Activated CD8-positive, alpha-beta T cell treated with anti-CD3 and anti-CD28 coated beads for 36 hours (primary cell): ENCODE measurements around the gene MYH10. TPM values are rescaled to one million over a fixed set of nuclear protein-coding genes. Genes with fewer than 3 reads are reported as not detected.
A peak's percentile ranks its signal among the peaks of the same experiment; 100 is the strongest.

Experiments used
- ATAC-seq: fragments of 200-7000 bp; cut with Tn5 transposase; one replicate; pipeline ENCODE4 v1.10.0; 2021; ENCODE audit warnings: mild to moderate bottlenecking, moderate library complexity
- CTCF ChIA-PET: fragments of 350-600 bp; sonication (Branson Sonifier 250); formaldehyde crosslinking; loops from one replicate; lab custom pipeline; 2021; ENCODE audit warnings: antibody characterized with exemption; lab: Charles Lee
- POLR2A ChIA-PET: fragments of 350-600 bp; sonication (Branson Sonifier 250); formaldehyde crosslinking; loops from one replicate; lab custom pipeline; 2021; ENCODE audit warnings: antibody characterized with exemption; lab: Charles Lee
- DNase-seq: peaks from one replicate; pipeline ENCODE4 v3.0.0-alpha.2; 2020
- H3K27ac Mint-ChIP-seq: one replicate; pipeline ENCODE4 v1.8.0; 2021; ENCODE audit warnings: mild to moderate bottlenecking, mixed read lengths
- H3K27me3 Mint-ChIP-seq: one replicate; pipeline ENCODE4 v1.8.0; 2021; ENCODE audit warnings: mixed read lengths
- H3K36me3 Mint-ChIP-seq: one replicate; pipeline ENCODE4 v1.8.0; 2021; ENCODE audit warnings: low read depth, mixed read lengths
- H3K4me1 Mint-ChIP-seq: one replicate; pipeline ENCODE4 v1.8.0; 2021; ENCODE audit warnings: low read depth, mixed read lengths
- H3K4me3 Mint-ChIP-seq: one replicate; pipeline ENCODE4 v1.8.0; 2021; ENCODE audit warnings: mild to moderate bottlenecking, moderate library complexity, mixed read lengths
- H3K9me3 Mint-ChIP-seq: one replicate; pipeline ENCODE4 v1.8.0; 2021; ENCODE audit warnings: mixed read lengths
- intact Hi-C: fragments of 100-400 bp; cut with micrococcal nuclease; formaldehyde crosslinking; loops from one replicate; pipeline ENCODE4 v1.10.0; 2022
- total RNA-seq, 2 experiments: library from RNA; stranded (reverse); gene quantifications; one replicate each; pipeline ENCODE4 v1.2.3, GENCODE V29; 2021
- TF ChIP-seq, protein P1 (sequence below): fragments of 200-600 bp; IDR thresholded peaks from one replicate; pipeline ENCODE4 v1.8.0; 2022; ENCODE audit warnings: antibody characterized with exemption, mild to moderate bottlenecking

MYH10 gene
- total RNA-seq, 2 experiments from 2014 or later: 19.9 to 23.7 TPM

DNA sequence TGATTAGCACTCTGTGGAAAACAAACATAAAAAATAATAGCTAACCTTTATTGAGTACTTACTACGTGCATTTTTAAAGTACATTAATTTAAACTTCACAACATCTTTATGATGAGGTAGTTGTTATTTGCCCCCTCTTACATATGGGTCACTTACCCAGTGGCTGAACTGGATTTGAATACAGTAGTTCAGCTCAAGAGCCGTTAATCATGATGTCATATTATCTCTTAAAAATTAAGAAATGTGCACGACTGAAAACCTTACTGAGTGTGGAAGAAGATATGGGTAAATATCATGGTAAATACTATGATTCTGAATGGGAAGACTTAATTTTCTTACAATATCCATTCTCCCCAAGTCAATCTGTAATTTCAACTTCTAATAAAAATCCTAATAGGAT is 177.2 kb downstream of the MYH10 start:
- no peaks in the 10 kb centered on the region for H3K27me3 Mint-ChIP-seq
- intact Hi-C loops: no loop called here
- DNase-seq (no peak), ATAC-seq (no peak)
- peaks cover 9% of the 10 kb centered on the region for H3K4me1 Mint-ChIP-seq
- H3K36me3 Mint-ChIP-seq: peaks cover 58% of the 10 kb centered on the region
- POLR2A ChIA-PET: interaction anchor here (0.6 kb wide), 1 partner anchor 1191 kb away, joined by 3 read pairs; no protein-coding TSS in a partner anchor
- no peaks in the 10 kb centered on the region for H3K9me3 Mint-ChIP-seq
- H3K27ac Mint-ChIP-seq: no peak overlapping the region
- H3K4me3 Mint-ChIP-seq: no peak overlapping the region
- TF ChIP-seq, protein P1, sequence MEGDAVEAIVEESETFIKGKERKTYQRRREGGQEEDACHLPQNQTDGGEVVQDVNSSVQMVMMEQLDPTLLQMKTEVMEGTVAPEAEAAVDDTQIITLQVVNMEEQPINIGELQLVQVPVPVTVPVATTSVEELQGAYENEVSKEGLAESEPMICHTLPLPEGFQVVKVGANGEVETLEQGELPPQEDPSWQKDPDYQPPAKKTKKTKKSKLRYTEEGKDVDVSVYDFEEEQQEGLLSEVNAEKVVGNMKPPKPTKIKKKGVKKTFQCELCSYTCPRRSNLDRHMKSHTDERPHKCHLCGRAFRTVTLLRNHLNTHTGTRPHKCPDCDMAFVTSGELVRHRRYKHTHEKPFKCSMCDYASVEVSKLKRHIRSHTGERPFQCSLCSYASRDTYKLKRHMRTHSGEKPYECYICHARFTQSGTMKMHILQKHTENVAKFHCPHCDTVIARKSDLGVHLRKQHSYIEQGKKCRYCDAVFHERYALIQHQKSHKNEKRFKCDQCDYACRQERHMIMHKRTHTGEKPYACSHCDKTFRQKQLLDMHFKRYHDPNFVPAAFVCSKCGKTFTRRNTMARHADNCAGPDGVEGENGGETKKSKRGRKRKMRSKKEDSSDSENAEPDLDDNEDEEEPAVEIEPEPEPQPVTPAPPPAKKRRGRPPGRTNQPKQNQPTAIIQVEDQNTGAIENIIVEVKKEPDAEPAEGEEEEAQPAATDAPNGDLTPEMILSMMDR: no peak
- CTCF ChIA-PET: interaction anchor here (1.0 to 1.5 kb wide), 2 partner anchors 43 to 292 kb away, joined by 3 read pairs; no protein-coding TSS in a partner anchor

DNA sequence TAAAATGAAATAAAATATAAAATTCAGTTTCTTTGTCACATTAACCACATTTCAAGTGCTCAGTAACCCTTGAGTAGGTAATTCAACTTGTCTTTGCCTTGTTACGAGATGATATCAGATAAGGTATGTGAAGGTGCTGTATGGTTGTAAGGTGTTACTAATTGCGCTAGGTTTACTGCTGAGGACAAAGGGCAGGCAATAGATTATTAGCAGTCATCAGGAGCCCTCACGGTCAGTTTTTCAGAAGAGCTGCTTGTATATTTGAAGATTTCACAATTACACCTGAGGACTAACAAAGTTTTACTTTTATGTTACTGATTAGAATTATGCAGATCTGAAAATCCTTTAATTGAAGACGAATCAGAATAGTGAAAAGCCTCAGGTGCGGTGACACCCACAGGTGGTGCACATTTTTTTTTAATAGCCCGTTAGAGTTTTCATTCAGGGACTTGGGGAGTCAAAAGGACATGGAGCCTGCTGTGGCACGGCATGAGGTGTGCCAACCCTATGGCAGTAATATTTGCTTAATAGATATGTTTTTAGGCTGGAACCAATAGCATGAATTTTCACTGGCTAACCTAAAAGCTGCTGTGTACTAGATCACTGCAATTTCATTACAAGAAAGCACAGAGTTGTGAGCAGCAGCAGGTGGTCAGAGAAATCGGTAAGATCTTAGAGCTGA is 178.5 kb downstream of the MYH10 start:
- no peak overlapping the region for H3K27ac Mint-ChIP-seq
- ATAC-seq (no peak), DNase-seq (no peak)
- H3K4me1 Mint-ChIP-seq: peaks cover 8% of the 10 kb centered on the region
- H3K9me3 Mint-ChIP-seq: no peaks in the 10 kb centered on the region
- H3K36me3 Mint-ChIP-seq: peaks cover 55% of the 10 kb centered on the region
- intact Hi-C loops: no loop called here
- H3K27me3 Mint-ChIP-seq: no peaks in the 10 kb centered on the region
- TF ChIP-seq, protein P1: no peak
- ChIA-PET CTCF (interaction anchor here (1.5 kb wide), 1 partner anchor 42 kb away, joined by 3 read pairs; no protein-coding TSS in a partner anchor), POLR2A (interaction anchor here (1.5 kb wide), 1 partner anchor 16 kb away, joined by 3 read pairs; the partner anchor contains the start of gene NDEL1)
- no peak overlapping the region for H3K4me3 Mint-ChIP-seq

DNA sequence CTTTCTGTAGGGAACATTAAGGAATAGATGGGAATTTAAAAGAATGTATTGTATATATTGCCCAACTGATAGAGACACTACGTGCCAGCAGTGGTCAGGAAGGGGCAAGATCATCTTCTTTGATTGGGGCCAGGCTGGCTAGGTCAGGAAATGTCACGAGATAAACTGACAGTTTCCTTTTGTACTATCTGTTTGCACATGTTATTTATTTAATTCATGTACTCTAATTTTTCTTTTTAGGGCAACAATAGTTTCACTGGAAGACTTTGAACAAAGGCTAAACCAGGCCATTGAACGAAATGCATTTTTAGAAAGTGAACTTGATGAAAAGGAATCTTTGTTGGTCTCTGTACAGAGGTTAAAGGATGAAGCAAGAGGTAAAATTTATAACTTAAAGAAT is 182.2 kb downstream of the MYH10 start:
- POLR2A ChIA-PET: interaction anchor here (1.7 kb wide), 1 partner anchor 10 kb away, joined by 6 read pairs; no protein-coding TSS in a partner anchor
- no peaks in the 10 kb centered on the region for H3K9me3 Mint-ChIP-seq

DNA sequence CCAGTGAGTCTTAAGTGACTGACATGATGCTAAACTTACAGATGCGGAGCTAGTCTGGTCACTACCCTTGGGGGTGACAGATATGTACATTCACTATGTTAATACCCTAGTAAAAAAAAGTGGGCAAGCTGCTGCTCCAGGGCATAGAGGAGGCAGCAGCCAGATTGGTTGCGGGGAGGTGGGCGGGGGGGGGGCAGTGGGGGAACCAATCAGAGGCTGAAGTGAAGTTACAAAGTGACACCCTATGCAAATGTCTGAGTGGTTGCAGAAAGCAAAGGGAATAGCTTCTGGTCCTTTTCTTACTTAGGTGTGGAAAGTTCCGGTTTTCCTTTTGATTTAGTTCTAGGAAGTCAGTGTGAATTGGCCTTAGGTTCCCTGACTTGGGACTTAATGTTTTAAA is 182.7 kb downstream of the MYH10 start:
- Mint-ChIP-seq H3K9me3 (no peaks in the 10 kb centered on the region), H3K4me1 (peaks cover 26% of the 10 kb centered on the region), H3K27ac (peak overlapping the region; percentile 16), H3K4me3 (no peak overlapping the region), H3K36me3 (peaks cover 54% of the 10 kb centered on the region), H3K27me3 (no peaks in the 10 kb centered on the region)
- DNase-seq: no peak
- CTCF ChIA-PET: interaction anchor here (1.3 to 1.6 kb wide), 3 partner anchors 11 to 38 kb away, joined by 3 to 5 read pairs (median 3); no protein-coding TSS in a partner anchor
- POLR2A ChIA-PET: interaction anchor here (1.5 to 1.7 kb wide), 2 partner anchors 10 to 24 kb away, joined by 4 to 6 read pairs; no protein-coding TSS in a partner anchor
- intact Hi-C loops: no loop called here
- no peak for ATAC-seq
- TF ChIP-seq, protein P1: no peak

More for the DNA sequence above, 182.2 kb downstream of the MYH10 start:
- intact Hi-C loops: no loop called here
- no peak for ATAC-seq
- no peak overlapping the region for H3K4me3 Mint-ChIP-seq
- H3K36me3 Mint-ChIP-seq: peaks cover 54% of the 10 kb centered on the region
- peaks cover 21% of the 10 kb centered on the region for H3K4me1 Mint-ChIP-seq
- TF ChIP-seq, protein P1: no peak
- H3K27ac Mint-ChIP-seq: peak overlapping the region; percentile 16
- DNase-seq: no peak
- CTCF ChIA-PET: interaction anchor here (1.4 kb wide), 1 partner anchor 38 kb away, joined by 6 read pairs; no protein-coding TSS in a partner anchor
- H3K27me3 Mint-ChIP-seq: no peaks in the 10 kb centered on the region

DNA sequence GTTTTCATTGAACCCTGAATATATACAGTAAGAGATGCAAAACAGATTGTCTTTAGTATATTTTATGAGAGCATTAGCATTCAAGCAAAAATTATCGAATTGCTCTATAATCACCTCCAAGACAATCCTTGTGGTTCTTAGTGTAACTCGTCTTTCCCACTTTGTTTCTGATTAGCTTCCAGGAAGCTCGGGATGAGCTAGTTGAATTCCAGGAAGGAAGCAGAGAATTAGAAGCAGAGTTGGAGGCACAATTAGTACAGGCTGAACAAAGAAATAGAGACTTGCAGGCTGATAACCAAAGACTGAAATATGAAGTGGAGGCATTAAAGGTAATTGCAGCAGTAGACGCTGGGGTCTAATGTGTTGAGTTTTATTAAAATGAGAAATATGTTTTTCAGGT is 185.0 kb downstream of the MYH10 start:
- ATAC-seq (no peak), DNase-seq (no peak)
- peaks cover 43% of the 10 kb centered on the region for H3K36me3 Mint-ChIP-seq
- H3K27me3 Mint-ChIP-seq: no peaks in the 10 kb centered on the region
- H3K27ac Mint-ChIP-seq: no peak overlapping the region
- H3K4me1 Mint-ChIP-seq: peaks cover 44% of the 10 kb centered on the region
- TF ChIP-seq, protein P1: no peak
- ChIA-PET CTCF (interaction anchor here (0.9 kb wide), 1 partner anchor 9 kb away, joined by 3 read pairs; no protein-coding TSS in a partner anchor), POLR2A (interaction anchor here (1.2 kb wide), 1 partner anchor 25 kb away, joined by 3 read pairs; no protein-coding TSS in a partner anchor)
- intact Hi-C loops: no loop called here
- H3K9me3 Mint-ChIP-seq: no peaks in the 10 kb centered on the region
- H3K4me3 Mint-ChIP-seq: no peak overlapping the region
